Measurements from ENCODE around the gene ZBTB9.

ZBTB9 gene

DNA sequence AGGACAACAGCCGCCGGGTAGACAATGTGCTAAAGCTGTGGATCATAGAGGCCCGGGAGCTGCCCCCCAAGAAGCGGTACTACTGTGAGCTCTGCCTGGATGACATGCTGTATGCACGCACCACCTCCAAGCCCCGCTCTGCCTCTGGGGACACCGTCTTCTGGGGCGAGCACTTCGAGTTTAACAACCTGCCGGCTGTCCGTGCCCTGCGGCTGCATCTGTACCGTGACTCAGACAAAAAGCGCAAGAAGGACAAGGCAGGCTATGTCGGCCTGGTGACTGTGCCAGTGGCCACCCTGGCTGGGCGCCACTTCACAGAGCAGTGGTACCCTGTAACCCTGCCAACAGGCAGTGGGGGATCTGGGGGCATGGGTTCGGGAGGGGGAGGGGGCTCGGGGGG is 16.7 kb upstream of the ZBTB9 start:
- Histone ChIP-seq H3K9me3 (ENCODE audit: severe bottlenecking) (no peaks in the 10 kb centered on the region), H3K4me3 (ENCODE audit: low read depth, low read length) (no peak overlapping the region), H3K27ac (no peak overlapping the region), H3K27me3 (ENCODE audit: insufficient read depth, low read depth, severe bottlenecking) (no peaks in the 10 kb centered on the region), H3K36me3 (peaks cover 89% of the 10 kb centered on the region)
- TF ChIP-seq, protein P1, sequence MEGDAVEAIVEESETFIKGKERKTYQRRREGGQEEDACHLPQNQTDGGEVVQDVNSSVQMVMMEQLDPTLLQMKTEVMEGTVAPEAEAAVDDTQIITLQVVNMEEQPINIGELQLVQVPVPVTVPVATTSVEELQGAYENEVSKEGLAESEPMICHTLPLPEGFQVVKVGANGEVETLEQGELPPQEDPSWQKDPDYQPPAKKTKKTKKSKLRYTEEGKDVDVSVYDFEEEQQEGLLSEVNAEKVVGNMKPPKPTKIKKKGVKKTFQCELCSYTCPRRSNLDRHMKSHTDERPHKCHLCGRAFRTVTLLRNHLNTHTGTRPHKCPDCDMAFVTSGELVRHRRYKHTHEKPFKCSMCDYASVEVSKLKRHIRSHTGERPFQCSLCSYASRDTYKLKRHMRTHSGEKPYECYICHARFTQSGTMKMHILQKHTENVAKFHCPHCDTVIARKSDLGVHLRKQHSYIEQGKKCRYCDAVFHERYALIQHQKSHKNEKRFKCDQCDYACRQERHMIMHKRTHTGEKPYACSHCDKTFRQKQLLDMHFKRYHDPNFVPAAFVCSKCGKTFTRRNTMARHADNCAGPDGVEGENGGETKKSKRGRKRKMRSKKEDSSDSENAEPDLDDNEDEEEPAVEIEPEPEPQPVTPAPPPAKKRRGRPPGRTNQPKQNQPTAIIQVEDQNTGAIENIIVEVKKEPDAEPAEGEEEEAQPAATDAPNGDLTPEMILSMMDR (IDR thresholded peaks at IDR 0.05; ENCODE audit: low read depth, low read length), result no peak
- no peak for DNase-seq

DNA sequence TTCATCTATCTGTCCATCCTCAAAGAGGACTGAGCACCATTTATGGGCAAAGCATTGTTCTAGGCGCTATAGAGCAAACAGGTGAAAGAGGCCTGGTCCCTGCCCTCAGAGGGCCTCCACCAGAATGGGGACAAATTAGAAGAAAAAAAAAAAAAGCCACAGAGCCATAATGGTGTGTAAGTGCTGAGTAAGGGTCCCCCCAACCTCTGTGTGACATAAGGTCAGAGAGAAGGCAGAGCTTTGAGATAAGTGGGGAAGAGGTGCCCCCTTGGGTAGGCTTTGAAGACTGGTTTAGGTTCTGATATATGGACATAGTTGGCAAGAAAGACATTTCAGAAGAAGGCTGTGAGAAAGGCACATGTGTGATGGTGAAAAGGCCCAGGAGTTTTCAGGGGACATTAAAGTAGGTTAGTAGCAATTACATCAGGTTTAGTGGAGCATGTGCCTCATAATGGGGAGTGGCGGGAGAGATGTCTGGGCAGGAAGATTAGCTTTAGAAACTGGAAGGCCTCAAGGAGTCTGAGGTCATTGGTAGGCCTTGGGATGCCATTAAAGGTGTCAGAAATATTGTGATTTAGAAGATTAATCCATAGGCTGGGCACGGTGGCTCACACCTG is 15.3 kb upstream of the ZBTB9 start:
- no peak overlapping the region for H3K4me3 ChIP-seq (ENCODE audit: low read depth, low read length)
- TF ChIP-seq, protein P1 (IDR thresholded peaks at IDR 0.05; ENCODE audit: low read depth, low read length), result no peak

DNA sequence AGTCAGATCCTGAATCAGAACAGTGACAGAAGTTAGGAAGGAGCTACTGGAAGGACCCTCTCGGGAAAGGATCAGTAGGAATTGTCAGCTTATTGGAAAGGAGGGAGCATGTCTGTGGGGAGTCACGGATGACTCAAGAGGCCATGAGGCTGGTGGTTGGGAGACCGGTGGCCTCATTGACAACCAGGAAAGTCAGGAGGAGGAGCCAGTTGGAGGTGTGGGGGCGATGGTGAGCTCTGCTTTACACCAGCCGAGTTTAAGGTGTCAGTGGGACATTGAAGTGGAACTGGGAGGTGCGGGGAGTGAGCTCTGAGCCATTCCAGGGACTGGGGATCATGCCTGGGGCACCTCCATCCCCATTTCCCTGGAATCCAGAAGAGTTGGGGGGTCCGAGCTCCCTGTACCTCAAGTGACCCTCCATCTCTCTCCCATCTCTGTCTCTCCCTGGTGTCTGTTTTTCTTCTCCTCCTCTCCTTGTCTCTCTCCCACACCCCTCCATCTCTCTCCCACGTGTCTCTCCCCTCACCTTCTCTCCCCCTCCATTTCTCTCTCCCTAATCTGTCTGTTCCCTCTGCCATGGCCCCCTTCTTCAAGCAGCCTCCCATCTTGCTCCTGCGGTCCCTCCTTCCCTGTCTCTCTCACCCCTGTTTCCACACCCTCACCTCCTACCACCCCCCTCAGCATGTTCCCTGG is 14.3 kb upstream of the ZBTB9 start:
- Histone ChIP-seq H3K9me3 (ENCODE audit: severe bottlenecking) (no peaks in the 10 kb centered on the region), H3K27ac (no peak overlapping the region), H3K36me3 (peaks cover 94% of the 10 kb centered on the region), H3K27me3 (ENCODE audit: insufficient read depth, low read depth, severe bottlenecking) (no peaks in the 10 kb centered on the region), H3K4me3 (ENCODE audit: low read depth, low read length) (no peak overlapping the region)
- TF ChIP-seq, protein P1 (IDR thresholded peaks at IDR 0.05; ENCODE audit: low read depth, low read length), result 0 out of 2 replicates have a peak, but pooled peaks have one; percentile 6
- DNase-seq, result no peak

More for the DNA sequence above, 15.3 kb upstream of the ZBTB9 start:
- peaks cover 92% of the 10 kb centered on the region for H3K36me3 ChIP-seq
- DNase-seq, result no peak
- H3K27ac ChIP-seq, result no peak overlapping the region
- no peaks in the 10 kb centered on the region for H3K9me3 ChIP-seq (ENCODE audit: severe bottlenecking)
- H3K27me3 ChIP-seq (ENCODE audit: insufficient read depth, low read depth, severe bottlenecking), result no peaks in the 10 kb centered on the region

DNA sequence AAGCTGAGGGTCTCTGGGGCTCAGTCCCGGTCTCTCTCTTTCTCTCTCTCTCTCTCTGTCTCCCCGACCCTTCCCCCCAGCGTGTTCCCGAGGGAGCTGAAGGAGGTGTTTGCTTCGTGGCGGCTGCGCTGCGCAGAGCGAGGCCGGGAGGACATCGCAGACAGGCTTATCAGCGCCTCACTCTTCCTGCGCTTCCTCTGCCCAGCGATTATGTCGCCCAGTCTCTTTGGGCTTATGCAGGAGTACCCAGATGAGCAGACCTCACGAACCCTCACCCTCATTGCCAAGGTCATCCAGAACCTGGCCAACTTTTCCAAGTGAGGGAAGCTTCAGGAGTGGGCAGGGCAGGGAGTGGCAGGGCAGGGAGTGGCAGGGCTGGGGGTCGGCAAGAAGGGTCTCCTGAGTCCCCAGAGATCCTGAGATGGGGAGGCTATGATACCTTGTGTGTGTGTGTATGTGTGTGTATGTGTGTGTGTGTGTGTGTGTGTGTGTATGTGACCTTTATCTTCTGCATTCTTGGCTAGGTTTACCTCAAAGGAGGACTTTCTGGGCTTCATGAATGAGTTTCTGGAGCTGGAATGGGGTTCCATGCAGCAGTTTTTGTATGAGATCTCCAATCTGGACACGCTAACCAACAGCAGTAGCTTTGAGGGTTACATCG is 13.6 kb upstream of the ZBTB9 start:
- no peak for DNase-seq
- no peaks in the 10 kb centered on the region for H3K9me3 ChIP-seq (ENCODE audit: severe bottlenecking)
- H3K4me3 ChIP-seq (ENCODE audit: low read depth, low read length), result no peak overlapping the region
- H3K27me3 ChIP-seq (ENCODE audit: insufficient read depth, low read depth, severe bottlenecking), result no peaks in the 10 kb centered on the region
- TF ChIP-seq, protein P1 (IDR thresholded peaks at IDR 0.05; ENCODE audit: low read depth, low read length), result no peak
- H3K36me3 ChIP-seq, result peaks cover 92% of the 10 kb centered on the region
- no peak overlapping the region for H3K27ac ChIP-seq

DNA sequence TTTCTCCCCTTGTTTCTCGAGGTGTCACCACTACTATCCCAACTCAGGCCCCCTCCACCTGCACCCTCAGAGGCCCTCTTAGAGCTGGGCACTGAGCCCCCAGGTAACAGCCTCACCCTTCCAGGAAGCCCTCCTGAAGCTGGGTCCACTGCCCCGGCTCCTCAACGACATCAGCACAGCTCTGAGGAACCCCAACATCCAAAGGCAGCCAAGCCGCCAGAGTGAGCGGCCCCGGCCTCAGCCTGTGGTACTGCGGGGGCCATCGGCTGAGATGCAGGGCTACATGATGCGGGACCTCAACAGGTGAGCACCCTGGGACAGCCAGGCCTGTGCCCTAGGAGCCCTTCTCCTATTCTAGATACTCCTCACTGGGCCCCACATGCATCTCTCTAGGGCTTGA is 12.9 kb upstream of the ZBTB9 start:
- Histone ChIP-seq H3K27ac (no peak overlapping the region), H3K9me3 (ENCODE audit: severe bottlenecking) (no peaks in the 10 kb centered on the region), H3K27me3 (ENCODE audit: insufficient read depth, low read depth, severe bottlenecking) (no peaks in the 10 kb centered on the region), H3K36me3 (peaks cover 92% of the 10 kb centered on the region), H3K4me3 (ENCODE audit: low read depth, low read length) (no peak overlapping the region)
- TF ChIP-seq, protein P1 (IDR thresholded peaks at IDR 0.05; ENCODE audit: low read depth, low read length), result no peak
- DNase-seq, result no peak
